ENCODE data around the gene CD84.
"Not testable (repeated sequence)": the region's sequence is repeated elsewhere in the genome, so short reads cannot be mapped to it uniquely, and the experiment has no call there.

Gene CD84

DNA sequence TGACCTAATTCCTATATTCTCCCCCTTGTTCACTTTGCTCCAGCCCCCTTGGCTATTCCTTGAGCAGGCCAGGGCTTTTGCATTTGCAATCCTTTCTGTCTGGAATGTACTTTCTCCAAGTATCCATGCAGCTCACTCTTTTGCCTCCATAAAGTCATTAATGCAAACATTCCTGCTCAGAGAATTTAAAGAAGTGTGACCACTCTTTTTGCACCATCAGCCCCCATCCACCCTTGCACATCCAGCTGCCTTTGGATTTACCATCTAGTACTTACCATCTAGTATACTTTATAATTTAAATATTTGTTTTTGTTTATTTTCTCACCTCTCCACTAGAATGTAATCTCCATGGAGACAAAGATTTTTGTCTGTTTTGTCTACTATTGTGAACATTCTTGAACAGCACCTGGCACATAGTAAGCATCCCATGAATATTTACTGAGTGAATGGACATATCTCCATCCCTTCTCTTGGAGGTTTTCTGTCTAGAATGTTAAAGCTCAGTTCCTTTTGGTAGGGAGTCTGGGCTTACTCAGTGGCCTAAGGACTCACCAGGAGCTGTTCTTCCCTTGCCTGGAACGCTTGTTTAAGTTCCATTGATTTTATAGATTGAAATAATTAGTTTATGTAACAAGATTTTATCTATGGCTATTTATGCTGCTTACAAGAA is 78.8 kb downstream of the CD84 start:
- no peak for DNase-seq

DNA sequence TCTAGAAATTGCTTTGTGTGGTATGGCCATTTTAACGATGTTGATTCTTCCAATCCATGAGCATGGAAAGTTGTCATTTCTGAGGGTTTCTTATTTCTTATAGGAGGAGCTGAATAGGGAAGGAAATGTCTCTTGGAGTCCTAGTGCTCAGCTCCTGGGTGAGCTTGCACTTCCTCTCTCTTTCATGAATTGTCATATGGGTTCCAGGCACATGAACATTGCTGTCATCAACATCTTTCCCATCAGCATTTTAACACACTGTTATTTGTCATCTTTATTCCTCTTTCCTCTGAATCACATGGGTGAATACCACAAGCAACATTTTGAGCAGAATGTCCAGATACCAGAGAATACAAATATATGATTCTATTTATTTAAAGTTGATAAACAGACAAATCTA is 79.7 kb downstream of the CD84 start:
- DNase-seq = no peak

DNA sequence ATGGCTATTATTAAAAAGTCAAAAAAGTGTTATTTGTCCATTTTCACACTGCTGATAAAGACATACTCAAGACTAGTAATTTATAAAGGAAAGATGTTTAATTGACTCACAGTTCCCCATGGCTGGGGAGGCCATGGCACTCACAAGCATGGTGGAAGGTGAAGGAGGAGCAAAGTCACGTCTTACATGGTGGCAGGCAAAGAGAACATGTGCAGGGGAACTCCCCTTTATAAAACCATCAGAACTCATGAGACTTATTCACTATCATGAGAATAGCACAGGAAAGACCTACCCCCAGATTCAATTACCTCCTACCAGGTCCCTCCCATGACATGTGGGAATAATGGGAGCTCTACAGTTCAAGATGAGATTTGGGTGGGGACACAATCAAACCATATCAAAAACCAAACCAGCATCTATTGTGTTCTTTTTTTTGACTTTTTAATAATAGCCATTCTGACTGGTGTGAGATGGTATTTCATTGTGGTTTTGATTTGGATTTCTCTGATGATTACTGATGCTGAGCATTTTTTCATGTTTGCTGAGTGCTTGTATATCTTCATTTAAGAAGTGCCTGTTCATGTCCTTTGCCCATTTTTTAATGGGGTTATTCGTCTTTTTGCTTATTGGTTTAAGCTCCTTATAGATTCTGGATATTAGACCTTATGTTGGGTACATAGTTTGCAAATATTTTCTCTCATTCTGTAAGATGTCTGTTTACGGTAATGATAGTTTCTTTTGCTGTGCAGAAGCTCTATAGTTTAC is 80.8 kb downstream of the CD84 start:
- DNase-seq = not testable (repeated sequence)

DNA sequence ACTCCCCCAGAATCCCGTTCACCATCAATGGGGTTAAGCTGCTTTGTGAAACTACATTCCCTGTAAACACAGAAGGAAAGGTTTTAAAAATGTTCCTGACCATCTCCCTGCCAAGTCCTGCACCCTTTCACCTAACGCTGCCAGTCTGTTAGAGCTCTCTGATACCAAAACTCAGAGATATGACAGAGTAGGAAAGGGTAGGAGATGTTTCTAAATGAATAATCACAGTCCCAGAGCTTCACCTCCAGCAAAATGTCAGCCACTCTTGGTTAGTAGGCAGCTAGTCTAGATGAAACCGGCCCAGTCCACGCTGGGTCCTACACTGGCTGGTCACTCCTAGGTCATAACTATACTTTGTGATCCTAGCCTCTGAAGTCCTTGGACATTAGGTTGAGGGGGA is 83.0 kb downstream of the CD84 start:
- DNase-seq = no peak

DNA sequence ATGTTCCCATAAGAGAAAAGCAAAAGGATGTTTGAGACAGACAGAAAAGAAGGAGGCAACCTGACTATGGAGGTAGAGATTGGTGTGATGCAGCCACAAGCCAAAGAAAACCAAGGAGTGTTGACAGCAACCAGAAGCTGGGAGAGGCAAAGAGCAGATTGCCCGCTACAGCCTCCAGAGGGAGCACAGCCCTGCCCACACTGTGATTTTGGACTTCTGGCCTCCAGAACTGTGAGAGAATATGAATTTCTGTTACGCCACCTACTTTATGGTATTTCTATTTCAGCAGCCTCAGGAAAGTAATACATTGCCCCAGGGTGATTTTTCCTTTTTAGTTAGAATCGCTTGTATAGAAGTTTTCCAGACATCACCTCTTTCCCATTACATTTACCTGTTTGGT is 84.7 kb downstream of the CD84 start:
- peak; percentile 39 for DNase-seq

DNA sequence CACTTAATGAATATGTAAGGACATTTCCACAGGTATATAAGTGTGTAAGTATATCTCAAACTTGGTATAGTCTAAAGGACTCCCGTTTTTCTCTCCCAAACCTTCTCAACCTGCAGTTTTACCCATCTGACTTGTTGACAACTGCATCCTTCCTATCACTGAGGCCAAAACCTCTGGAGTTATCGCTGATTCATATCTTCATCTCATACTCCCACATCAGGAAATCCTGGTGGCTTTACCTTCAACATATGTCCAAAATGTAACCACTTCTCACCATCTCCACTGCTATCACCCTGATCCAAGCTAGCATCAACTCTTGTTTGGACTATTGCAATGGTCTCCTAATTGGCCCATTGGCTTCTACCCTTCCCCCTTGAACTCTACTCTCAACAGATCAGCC is 86.7 kb downstream of the CD84 start:
- DNase-seq = no peak

DNA sequence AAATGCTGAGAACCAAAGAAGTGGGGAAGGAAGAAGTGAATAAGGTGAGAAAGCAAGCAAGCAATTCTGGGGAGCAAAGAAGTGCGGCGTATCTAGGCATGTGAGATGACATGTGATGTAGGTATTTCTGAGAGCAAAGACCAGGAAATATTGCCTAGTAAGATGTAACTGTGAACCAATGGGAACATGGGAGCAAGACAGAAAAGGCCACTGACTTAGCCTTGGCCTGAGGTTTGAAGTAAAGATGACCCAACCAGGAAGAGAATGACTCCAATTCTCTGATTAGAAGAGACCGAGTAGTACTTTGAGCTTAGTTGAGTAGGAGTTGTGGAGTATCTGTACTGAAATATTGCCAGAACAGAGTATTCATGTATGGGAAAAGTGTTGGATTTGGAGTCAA is 87.3 kb downstream of the CD84 start:
- DNase-seq = no peak
